GM12872 (cell line): ENCODE measurements around the gene LRRIQ1.

Experiments used
- TF ChIP-seq, protein P1 (sequence below): IDR thresholded peaks from 3 replicates; pipeline ENCODE4 v1.5.1; 2011; ENCODE audit warnings: low read depth, mild to moderate bottlenecking, low read length, moderate library complexity; ENCODE audit not compliant: insufficient read depth

Gene LRRIQ1

DNA sequence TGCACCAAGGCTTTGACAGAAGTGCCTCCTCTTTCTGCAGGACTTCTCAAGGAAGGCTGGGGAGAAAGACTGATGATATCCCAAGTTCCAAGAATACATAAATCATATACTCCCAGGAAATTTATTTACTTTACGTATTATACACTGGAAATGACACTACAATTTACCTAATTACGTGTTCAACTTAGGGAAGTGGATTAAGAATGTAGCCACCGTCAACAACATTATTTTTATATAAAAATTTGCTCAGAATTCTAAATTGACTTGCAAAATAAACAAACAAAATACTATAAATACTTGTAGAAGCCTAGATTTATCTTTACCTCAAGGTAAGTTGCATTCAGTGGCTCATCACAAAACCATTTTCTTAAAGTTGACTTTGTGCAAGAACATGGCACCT lies 19.0 kb upstream of the LRRIQ1 start:
- TF ChIP-seq, protein P1, sequence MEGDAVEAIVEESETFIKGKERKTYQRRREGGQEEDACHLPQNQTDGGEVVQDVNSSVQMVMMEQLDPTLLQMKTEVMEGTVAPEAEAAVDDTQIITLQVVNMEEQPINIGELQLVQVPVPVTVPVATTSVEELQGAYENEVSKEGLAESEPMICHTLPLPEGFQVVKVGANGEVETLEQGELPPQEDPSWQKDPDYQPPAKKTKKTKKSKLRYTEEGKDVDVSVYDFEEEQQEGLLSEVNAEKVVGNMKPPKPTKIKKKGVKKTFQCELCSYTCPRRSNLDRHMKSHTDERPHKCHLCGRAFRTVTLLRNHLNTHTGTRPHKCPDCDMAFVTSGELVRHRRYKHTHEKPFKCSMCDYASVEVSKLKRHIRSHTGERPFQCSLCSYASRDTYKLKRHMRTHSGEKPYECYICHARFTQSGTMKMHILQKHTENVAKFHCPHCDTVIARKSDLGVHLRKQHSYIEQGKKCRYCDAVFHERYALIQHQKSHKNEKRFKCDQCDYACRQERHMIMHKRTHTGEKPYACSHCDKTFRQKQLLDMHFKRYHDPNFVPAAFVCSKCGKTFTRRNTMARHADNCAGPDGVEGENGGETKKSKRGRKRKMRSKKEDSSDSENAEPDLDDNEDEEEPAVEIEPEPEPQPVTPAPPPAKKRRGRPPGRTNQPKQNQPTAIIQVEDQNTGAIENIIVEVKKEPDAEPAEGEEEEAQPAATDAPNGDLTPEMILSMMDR: no peak

DNA sequence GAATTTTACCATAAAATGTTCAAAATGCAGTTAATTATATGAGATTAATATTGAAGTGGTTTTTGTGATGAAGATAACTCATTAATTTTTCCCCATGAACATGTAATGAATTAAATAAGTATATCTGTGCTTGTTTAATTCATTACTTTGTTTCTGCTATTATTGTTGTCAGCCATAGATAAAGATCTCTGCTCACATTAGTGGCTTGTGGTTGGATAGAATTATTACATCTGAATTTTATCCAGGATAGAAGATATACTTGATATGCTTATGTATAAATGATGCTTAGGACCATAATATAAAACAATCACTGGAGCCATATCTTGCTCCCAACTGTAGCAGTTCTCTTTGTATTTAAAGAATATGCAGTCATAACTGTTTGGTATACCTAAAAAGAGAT lies 18.5 kb upstream of the LRRIQ1 start:
- TF ChIP-seq, protein P1: no peak

DNA sequence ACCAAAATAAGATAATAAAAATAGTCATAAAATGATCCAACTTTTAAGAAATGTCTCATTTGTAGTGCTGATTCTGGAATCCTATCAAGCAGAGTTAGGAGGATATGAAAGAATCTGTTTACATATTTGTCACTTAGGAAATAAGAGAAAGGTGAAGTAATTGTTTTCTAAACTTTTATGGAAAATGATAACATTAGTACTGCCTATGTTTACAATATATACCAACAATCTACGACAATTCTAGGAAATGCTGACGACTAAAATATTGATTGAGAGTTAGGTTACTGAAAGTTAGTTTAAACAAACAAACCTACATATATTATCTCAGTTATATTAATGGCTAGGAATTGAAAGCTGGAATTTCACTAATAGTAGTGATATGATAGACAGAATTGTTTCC lies 18.1 kb upstream of the LRRIQ1 start:
- TF ChIP-seq, protein P1: no peak

DNA sequence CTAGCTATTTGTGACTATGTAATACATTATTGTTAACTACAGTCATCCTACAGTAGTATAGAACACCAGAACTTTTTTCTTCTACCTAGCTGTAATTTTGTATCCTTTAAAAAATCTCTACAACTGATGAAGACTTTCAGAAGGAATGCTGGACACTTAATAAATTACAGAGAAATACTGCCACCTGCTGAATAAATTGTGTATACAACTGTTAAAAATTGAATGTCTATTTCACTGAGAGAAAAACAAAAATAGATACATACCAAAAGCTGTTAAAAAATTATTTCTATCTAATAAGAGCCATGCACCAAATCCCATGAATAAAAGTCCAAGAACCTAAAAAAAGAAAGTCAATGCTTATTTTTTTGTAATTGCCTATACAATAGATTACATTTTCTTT lies 6.7 kb upstream of the LRRIQ1 start:
- TF ChIP-seq, protein P1: peak; percentile 8; the same call in 1 of the 3 replicates

DNA sequence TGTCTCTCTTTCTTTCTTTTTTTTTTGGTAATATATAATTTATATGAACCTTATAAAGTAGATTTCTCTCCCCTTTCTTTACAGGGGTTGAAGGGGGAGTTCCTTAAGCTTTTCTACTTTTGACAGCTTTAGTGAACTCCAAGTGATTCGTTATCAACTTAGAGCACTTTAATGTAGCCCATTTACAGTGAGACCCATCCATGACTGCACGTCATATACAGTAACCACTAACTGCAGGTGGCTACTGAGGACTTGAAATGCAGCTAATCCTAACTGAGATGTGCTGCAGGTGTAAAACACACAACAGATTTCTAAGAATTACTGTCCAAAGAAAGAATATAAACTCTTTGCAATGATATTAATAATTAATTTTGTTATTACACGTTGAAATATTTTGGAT lies 582 bp downstream of the LRRIQ1 start:
- TF ChIP-seq, protein P1: no peak

DNA sequence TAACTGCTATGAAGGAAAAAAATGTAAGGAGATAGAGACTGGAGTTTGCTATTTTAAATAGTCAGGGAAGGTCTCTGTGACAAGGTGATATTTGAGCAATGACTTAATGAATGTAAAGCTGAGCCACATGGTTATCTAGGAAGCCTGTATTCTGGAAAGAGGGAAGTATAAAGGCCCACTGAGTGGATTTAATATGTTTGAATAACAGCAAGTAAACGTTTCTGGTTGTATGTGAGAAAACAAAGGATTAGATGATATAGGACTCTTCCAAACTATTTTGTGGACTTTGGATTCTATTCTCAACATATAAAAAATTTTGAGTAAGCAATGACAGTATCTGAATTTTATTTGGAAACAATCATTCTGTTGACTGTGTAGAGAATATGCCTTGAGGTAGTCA lies 5.2 kb downstream of the LRRIQ1 start:
- TF ChIP-seq, protein P1: no peak

DNA sequence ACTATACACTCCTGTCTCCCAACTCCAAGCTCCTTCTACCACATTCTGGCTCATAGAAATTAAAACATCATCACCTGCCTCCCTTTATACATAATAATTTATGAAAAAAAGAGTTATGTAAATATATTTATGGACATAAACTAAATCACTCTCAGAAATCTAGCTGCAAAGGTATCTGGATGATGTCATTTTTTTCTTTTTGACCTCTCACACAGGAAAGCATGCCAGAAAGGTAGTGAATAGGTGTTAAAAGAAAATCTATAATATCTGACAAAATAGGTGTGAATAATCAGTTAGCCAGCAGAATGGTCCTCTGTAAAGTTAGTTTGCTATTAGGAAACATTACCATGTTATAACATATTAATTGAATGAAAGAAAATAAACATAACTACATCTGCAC lies 7.7 kb downstream of the LRRIQ1 start:
- TF ChIP-seq, protein P1: no peak
